Measurements from ENCODE around the gene UBQLN4. TPM values are rescaled to one million over a fixed set of nuclear protein-coding genes. Genes with fewer than 3 reads are reported as not detected.
A peak's percentile ranks its signal among the peaks of the same experiment; 100 is the strongest.

Gene UBQLN4
- total and polyA plus RNA-seq, 9 of the 15 experiments (the other 6 are each of a cell fraction or from before 2014, with no cell fraction given): 13.5 to 65.5 (median 37.0) TPM

DNA sequence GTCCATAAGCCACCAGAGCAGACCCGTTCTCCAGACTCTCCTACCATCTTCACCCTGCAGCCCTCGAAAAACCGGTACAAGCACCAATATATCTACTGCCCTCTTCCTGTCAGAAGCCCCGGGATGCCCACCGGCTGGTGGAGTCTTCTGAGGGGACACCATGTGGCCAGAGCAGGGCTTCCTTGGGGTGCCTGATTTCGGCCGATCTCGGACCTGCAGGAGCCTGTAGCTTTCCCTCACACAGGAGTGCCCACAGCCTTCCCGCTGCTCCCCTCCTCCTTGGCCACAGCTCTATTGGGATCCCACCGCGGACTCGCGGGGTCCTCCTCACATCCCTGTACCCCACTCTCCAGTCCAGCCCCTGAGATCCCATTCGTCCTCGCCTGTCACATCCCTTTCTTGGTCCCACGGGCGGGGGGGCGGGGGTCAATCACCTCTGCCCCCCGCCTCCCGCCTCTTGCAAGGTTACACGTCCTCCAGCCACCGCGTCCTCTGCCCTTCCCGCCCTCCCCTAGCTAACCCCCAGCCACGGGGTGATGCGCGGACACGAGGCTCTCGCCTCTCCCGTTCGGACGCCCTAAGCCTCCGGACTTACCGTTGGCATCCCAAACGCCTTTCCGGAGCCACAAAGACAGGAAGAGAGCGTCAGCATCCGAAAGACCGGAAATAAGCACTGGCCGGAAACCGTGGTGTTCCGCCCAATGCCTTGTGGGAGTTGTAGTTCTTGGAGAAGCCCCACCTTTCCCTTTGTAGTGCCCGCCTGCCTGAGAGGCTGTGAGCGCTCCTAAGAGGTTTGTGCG is 33.1 kb downstream of the UBQLN4 start, which contains the start of gene SSR2 (continued):
- TF ChIP-seq MBD2 (IDR thresholded peaks at IDR 0.05; ENCODE audit: borderline replicate concordance, low read depth) (peak; percentile 54; the same call in 1 of the 2 replicates), MYC (IDR thresholded peaks at IDR 0.05; ENCODE audit: low read depth, low read length) (peak; percentile 67), MYC (CRISPR knock-in tag; IDR thresholded peaks at IDR 0.05; ENCODE audit: borderline replicate concordance, low read depth) (no peak), RUNX1 (IDR thresholded peaks at IDR 0.05; ENCODE audit: low read depth) (no peak), SNIP1 (IDR thresholded peaks at IDR 0.05; ENCODE audit: low read depth) (no peak), ZC3H4 (CRISPR knock-in tag; IDR thresholded peaks at IDR 0.05; ENCODE audit: borderline replicate concordance) (no peak), ZNF57 (CRISPR knock-in tag; IDR thresholded peaks at IDR 0.05) (no peak), SMAD1 (IDR thresholded peaks at IDR 0.05; ENCODE audit: low read depth, low read length, partially characterized antibody) (peak; percentile 53), SIX5 (IDR thresholded peaks at IDR 0.05; ENCODE audit: borderline replicate concordance in 1 of 2, insufficient read depth in 1 of 2, low read depth in 1 of 2, low read length in 2 of 2) (peak; percentile 78 to 84), ZNF778 (CRISPR knock-in tag; IDR thresholded peaks at IDR 0.05) (no peak), SRF (CRISPR knock-in tag; IDR thresholded peaks at IDR 0.05) (no peak)
- TF ChIP-seq, protein P1, sequence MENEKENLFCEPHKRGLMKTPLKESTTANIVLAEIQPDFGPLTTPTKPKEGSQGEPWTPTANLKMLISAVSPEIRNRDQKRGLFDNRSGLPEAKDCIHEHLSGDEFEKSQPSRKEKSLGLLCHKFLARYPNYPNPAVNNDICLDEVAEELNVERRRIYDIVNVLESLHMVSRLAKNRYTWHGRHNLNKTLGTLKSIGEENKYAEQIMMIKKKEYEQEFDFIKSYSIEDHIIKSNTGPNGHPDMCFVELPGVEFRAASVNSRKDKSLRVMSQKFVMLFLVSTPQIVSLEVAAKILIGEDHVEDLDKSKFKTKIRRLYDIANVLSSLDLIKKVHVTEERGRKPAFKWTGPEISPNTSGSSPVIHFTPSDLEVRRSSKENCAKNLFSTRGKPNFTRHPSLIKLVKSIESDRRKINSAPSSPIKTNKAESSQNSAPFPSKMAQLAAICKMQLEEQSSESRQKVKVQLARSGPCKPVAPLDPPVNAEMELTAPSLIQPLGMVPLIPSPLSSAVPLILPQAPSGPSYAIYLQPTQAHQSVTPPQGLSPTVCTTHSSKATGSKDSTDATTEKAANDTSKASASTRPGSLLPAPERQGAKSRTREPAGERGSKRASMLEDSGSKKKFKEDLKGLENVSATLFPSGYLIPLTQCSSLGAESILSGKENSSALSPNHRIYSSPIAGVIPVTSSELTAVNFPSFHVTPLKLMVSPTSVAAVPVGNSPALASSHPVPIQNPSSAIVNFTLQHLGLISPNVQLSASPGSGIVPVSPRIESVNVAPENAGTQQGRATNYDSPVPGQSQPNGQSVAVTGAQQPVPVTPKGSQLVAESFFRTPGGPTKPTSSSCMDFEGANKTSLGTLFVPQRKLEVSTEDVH (IDR thresholded peaks at IDR 0.05; ENCODE audit: low read depth, partially characterized antibody): peak; percentile 61
- TF ChIP-seq, protein P2, sequence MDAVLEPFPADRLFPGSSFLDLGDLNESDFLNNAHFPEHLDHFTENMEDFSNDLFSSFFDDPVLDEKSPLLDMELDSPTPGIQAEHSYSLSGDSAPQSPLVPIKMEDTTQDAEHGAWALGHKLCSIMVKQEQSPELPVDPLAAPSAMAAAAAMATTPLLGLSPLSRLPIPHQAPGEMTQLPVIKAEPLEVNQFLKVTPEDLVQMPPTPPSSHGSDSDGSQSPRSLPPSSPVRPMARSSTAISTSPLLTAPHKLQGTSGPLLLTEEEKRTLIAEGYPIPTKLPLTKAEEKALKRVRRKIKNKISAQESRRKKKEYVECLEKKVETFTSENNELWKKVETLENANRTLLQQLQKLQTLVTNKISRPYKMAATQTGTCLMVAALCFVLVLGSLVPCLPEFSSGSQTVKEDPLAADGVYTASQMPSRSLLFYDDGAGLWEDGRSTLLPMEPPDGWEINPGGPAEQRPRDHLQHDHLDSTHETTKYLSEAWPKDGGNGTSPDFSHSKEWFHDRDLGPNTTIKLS (IDR thresholded peaks at IDR 0.05; ENCODE audit: borderline replicate concordance, low read depth): peak; percentile 70; the same call in 1 of the 2 replicates
